ENCODE results near the gene RBM33. TPM values are rescaled to one million over a fixed set of nuclear protein-coding genes. Genes with fewer than 3 reads are reported as not detected.
A peak's percentile ranks its signal among the peaks of the same experiment; 100 is the strongest.

Gene RBM33
- total RNA-seq, 1 experiment from 2014 or later = 34.4 TPM

- H3K4me2 ChIP-seq (ENCODE audit: low read depth, low read length, poor library complexity, severe bottlenecking) = no peak overlapping the region
- H3K9ac ChIP-seq (ENCODE audit: low read length) = no peak overlapping the region
- H3K79me2 ChIP-seq (ENCODE audit: low read length) = peaks cover 87% of the 10 kb centered on the region
- H3K27ac ChIP-seq (ENCODE audit: low read length) = no peak overlapping the region
- H2AFZ ChIP-seq (ENCODE audit: low read length) = no peak overlapping the region
- H3K9me2 ChIP-seq (replicated peaks; ENCODE audit: insufficient read depth, low read length) = no peaks in the 10 kb centered on the region
- no peak overlapping the region for H3K4me3 ChIP-seq (ENCODE audit: low read length)
- peaks cover 13% of the 10 kb centered on the region for H3K4me1 ChIP-seq (ENCODE audit: low read length)
- no peaks in the 10 kb centered on the region for H3K9me3 ChIP-seq (ENCODE audit: low read length)
- H3K27me3 ChIP-seq (ENCODE audit: low read length) = no peaks in the 10 kb centered on the region
- peaks cover 8% of the 10 kb centered on the region; the same call in 1 of the 2 replicates for H4K20me1 ChIP-seq (ENCODE audit: insufficient read depth, low read depth, low read length)
- no peak for DNase-seq
- peaks cover 37% of the 10 kb centered on the region; the same call in 1 of the 2 replicates for H3K36me3 ChIP-seq (ENCODE audit: insufficient read depth, low read length)
These were observed 61.3 kb downstream of the RBM33 start for GRCh38 chr7:155705623-155706360.

GRCh38 chr7:155706376-155706775, 61.9 kb downstream of the RBM33 start:
- H3K9ac ChIP-seq (ENCODE audit: low read length) = no peak overlapping the region
- H3K36me3 ChIP-seq (ENCODE audit: insufficient read depth, low read length) = peaks cover 37% of the 10 kb centered on the region; the same call in 1 of the 2 replicates
- no peaks in the 10 kb centered on the region for H3K27me3 ChIP-seq (ENCODE audit: low read length)
- H3K4me1 ChIP-seq (ENCODE audit: low read length) = peaks cover 13% of the 10 kb centered on the region
- H2AFZ ChIP-seq (ENCODE audit: low read length) = no peak overlapping the region
- H3K27ac ChIP-seq (ENCODE audit: low read length) = no peak overlapping the region
- H3K9me3 ChIP-seq (ENCODE audit: low read length) = no peaks in the 10 kb centered on the region
- H3K4me2 ChIP-seq (ENCODE audit: low read depth, low read length, poor library complexity, severe bottlenecking) = no peak overlapping the region
- H3K9me2 ChIP-seq (replicated peaks; ENCODE audit: insufficient read depth, low read length) = no peaks in the 10 kb centered on the region
- H3K79me2 ChIP-seq (ENCODE audit: low read length) = peaks cover 89% of the 10 kb centered on the region
- H4K20me1 ChIP-seq (ENCODE audit: insufficient read depth, low read depth, low read length) = peaks cover 9% of the 10 kb centered on the region; the same call in 1 of the 2 replicates
- DNase-seq = no peak
- H3K4me3 ChIP-seq (ENCODE audit: low read length) = no peak overlapping the region

GRCh38 chr7:155709453-155709852, 65.0 kb downstream of the RBM33 start:
- Histone ChIP-seq H3K9ac (ENCODE audit: low read length) (no peak overlapping the region), H3K36me3 (ENCODE audit: insufficient read depth, low read length) (peaks cover 26% of the 10 kb centered on the region; the same call in 1 of the 2 replicates), H3K79me2 (ENCODE audit: low read length) (peaks cover 89% of the 10 kb centered on the region), H3K4me2 (ENCODE audit: low read depth, low read length, poor library complexity, severe bottlenecking) (no peak overlapping the region), H3K9me2 (replicated peaks; ENCODE audit: insufficient read depth, low read length) (no peaks in the 10 kb centered on the region), H3K27ac (ENCODE audit: low read length) (no peak overlapping the region), H3K4me3 (ENCODE audit: low read length) (no peak overlapping the region), H2AFZ (ENCODE audit: low read length) (no peak overlapping the region), H3K27me3 (ENCODE audit: low read length) (no peaks in the 10 kb centered on the region), H3K4me1 (ENCODE audit: low read length) (peaks cover 13% of the 10 kb centered on the region), H3K9me3 (ENCODE audit: low read length) (no peaks in the 10 kb centered on the region), H4K20me1 (ENCODE audit: insufficient read depth, low read depth, low read length) (peaks cover 19% of the 10 kb centered on the region)
- no peak for DNase-seq

GRCh38 chr7:155710031-155710430, 65.6 kb downstream of the RBM33 start:
- Histone ChIP-seq H4K20me1 (ENCODE audit: insufficient read depth, low read depth, low read length) (peaks cover 19% of the 10 kb centered on the region), H3K4me2 (ENCODE audit: low read depth, low read length, poor library complexity, severe bottlenecking) (no peak overlapping the region), H3K9ac (ENCODE audit: low read length) (no peak overlapping the region), H3K4me1 (ENCODE audit: low read length) (peaks cover 13% of the 10 kb centered on the region), H3K4me3 (ENCODE audit: low read length) (no peak overlapping the region), H3K9me2 (replicated peaks; ENCODE audit: insufficient read depth, low read length) (no peaks in the 10 kb centered on the region), H2AFZ (ENCODE audit: low read length) (no peak overlapping the region), H3K9me3 (ENCODE audit: low read length) (no peaks in the 10 kb centered on the region), H3K36me3 (ENCODE audit: insufficient read depth, low read length) (peaks cover 26% of the 10 kb centered on the region; the same call in 1 of the 2 replicates), H3K27ac (ENCODE audit: low read length) (no peak overlapping the region), H3K27me3 (ENCODE audit: low read length) (no peaks in the 10 kb centered on the region), H3K79me2 (ENCODE audit: low read length) (peaks cover 95% of the 10 kb centered on the region)
- DNase-seq = no peak

GRCh38 chr7:155710530-155710929, 66.1 kb downstream of the RBM33 start:
- Histone ChIP-seq H3K9me2 (replicated peaks; ENCODE audit: insufficient read depth, low read length) (no peaks in the 10 kb centered on the region), H3K36me3 (ENCODE audit: insufficient read depth, low read length) (peaks cover 26% of the 10 kb centered on the region; the same call in 1 of the 2 replicates), H3K4me2 (ENCODE audit: low read depth, low read length, poor library complexity, severe bottlenecking) (no peak overlapping the region), H3K9ac (ENCODE audit: low read length) (no peak overlapping the region), H3K27me3 (ENCODE audit: low read length) (no peaks in the 10 kb centered on the region), H3K9me3 (ENCODE audit: low read length) (no peaks in the 10 kb centered on the region), H3K27ac (ENCODE audit: low read length) (0 out of 2 replicates have a peak overlapping the region, but pooled peaks have one; percentile 12), H2AFZ (ENCODE audit: low read length) (no peak overlapping the region), H3K79me2 (ENCODE audit: low read length) (peaks cover 96% of the 10 kb centered on the region), H4K20me1 (ENCODE audit: insufficient read depth, low read depth, low read length) (peaks cover 19% of the 10 kb centered on the region), H3K4me1 (ENCODE audit: low read length) (peaks cover 13% of the 10 kb centered on the region), H3K4me3 (ENCODE audit: low read length) (no peak overlapping the region)
- no peak for DNase-seq

- Histone ChIP-seq H3K9me2 (replicated peaks; ENCODE audit: insufficient read depth, low read length) (no peaks in the 10 kb centered on the region), H3K4me2 (ENCODE audit: low read depth, low read length, poor library complexity, severe bottlenecking) (no peak overlapping the region), H3K36me3 (ENCODE audit: insufficient read depth, low read length) (peaks cover 26% of the 10 kb centered on the region; the same call in 1 of the 2 replicates), H3K27ac (ENCODE audit: low read length) (no peak overlapping the region), H3K27me3 (ENCODE audit: low read length) (no peaks in the 10 kb centered on the region), H2AFZ (ENCODE audit: low read length) (no peak overlapping the region), H4K20me1 (ENCODE audit: insufficient read depth, low read depth, low read length) (peaks cover 19% of the 10 kb centered on the region), H3K9ac (ENCODE audit: low read length) (no peak overlapping the region), H3K9me3 (ENCODE audit: low read length) (no peaks in the 10 kb centered on the region), H3K79me2 (ENCODE audit: low read length) (peaks cover 95% of the 10 kb centered on the region), H3K4me3 (ENCODE audit: low read length) (no peak overlapping the region), H3K4me1 (ENCODE audit: low read length) (peaks cover 13% of the 10 kb centered on the region)
- DNase-seq = no peak
These were observed 66.6 kb downstream of the RBM33 start for GRCh38 chr7:155711081-155711480.

- H3K9me2 ChIP-seq (replicated peaks; ENCODE audit: insufficient read depth, low read length) = no peaks in the 10 kb centered on the region
- no peak overlapping the region for H3K27ac ChIP-seq (ENCODE audit: low read length)
- H4K20me1 ChIP-seq (ENCODE audit: insufficient read depth, low read depth, low read length) = peaks cover 19% of the 10 kb centered on the region
- H3K9me3 ChIP-seq (ENCODE audit: low read length) = no peaks in the 10 kb centered on the region
- H3K9ac ChIP-seq (ENCODE audit: low read length) = no peak overlapping the region
- no peaks in the 10 kb centered on the region for H3K27me3 ChIP-seq (ENCODE audit: low read length)
- no peak overlapping the region for H2AFZ ChIP-seq (ENCODE audit: low read length)
- no peak overlapping the region for H3K4me2 ChIP-seq (ENCODE audit: low read depth, low read length, poor library complexity, severe bottlenecking)
- DNase-seq = no peak
- peaks cover 97% of the 10 kb centered on the region for H3K79me2 ChIP-seq (ENCODE audit: low read length)
- H3K36me3 ChIP-seq (ENCODE audit: insufficient read depth, low read length) = peaks cover 25% of the 10 kb centered on the region; the same call in 1 of the 2 replicates
- H3K4me1 ChIP-seq (ENCODE audit: low read length) = peaks cover 28% of the 10 kb centered on the region
- no peak overlapping the region for H3K4me3 ChIP-seq (ENCODE audit: low read length)
These were observed 68.9 kb downstream of the RBM33 start for GRCh38 chr7:155713384-155713783.

- H3K27ac ChIP-seq (ENCODE audit: low read length) = no peak overlapping the region
- no peaks in the 10 kb centered on the region for H3K9me3 ChIP-seq (ENCODE audit: low read length)
- H3K36me3 ChIP-seq (ENCODE audit: insufficient read depth, low read length) = peaks cover 26% of the 10 kb centered on the region; the same call in 1 of the 2 replicates
These were observed 70.2 kb downstream of the RBM33 start for GRCh38 chr7:155714702-155715101.

More at GRCh38 chr7:155714702-155715101, 70.2 kb downstream of the RBM33 start:
- no peak overlapping the region for H3K4me2 ChIP-seq (ENCODE audit: low read depth, low read length, poor library complexity, severe bottlenecking)
- no peak overlapping the region for H3K4me3 ChIP-seq (ENCODE audit: low read length)
- DNase-seq = no peak
- H3K9ac ChIP-seq (ENCODE audit: low read length) = no peak overlapping the region
- no peaks in the 10 kb centered on the region for H3K9me2 ChIP-seq (replicated peaks; ENCODE audit: insufficient read depth, low read length)
- H3K27me3 ChIP-seq (ENCODE audit: low read length) = no peaks in the 10 kb centered on the region
- H4K20me1 ChIP-seq (ENCODE audit: insufficient read depth, low read depth, low read length) = peaks cover 15% of the 10 kb centered on the region; the same call in 1 of the 2 replicates
- no peak overlapping the region for H2AFZ ChIP-seq (ENCODE audit: low read length)
- H3K4me1 ChIP-seq (ENCODE audit: low read length) = peaks cover 36% of the 10 kb centered on the region
- peaks cover 97% of the 10 kb centered on the region for H3K79me2 ChIP-seq (ENCODE audit: low read length)
